HUES64 (cell line): ENCODE measurements around the gene MECR.

Experiments used
- H3K27ac ChIP-seq: 2 replicates; pipeline ENCODE4 v1.7.0; 2013; ENCODE audit warnings: low read depth, low read length, inconsistent platforms
- H3K27me3 ChIP-seq: 2 replicates; pipeline ENCODE4 v1.6.1; 2013; ENCODE audit warnings: mild to moderate bottlenecking, low read length; ENCODE audit not compliant: insufficient read depth
- H3K36me3 ChIP-seq: 2 replicates; pipeline ENCODE4 v1.6.1; 2013; ENCODE audit warnings: mild to moderate bottlenecking, low read length; ENCODE audit not compliant: insufficient read depth
- H3K4me1 ChIP-seq: 2 replicates; pipeline ENCODE4 v1.6.1; 2013; ENCODE audit warnings: mild to moderate bottlenecking, low read length, moderate library complexity; ENCODE audit not compliant: insufficient read depth
- H3K4me3 ChIP-seq: 2 replicates; pipeline ENCODE4 v1.5.1; 2013; ENCODE audit warnings: mild to moderate bottlenecking, low read length, moderate library complexity
- H3K9ac ChIP-seq: 2 replicates; pipeline ENCODE4 v1.6.1; 2013; ENCODE audit warnings: mild to moderate bottlenecking, low read depth, low read length
- H3K9me3 ChIP-seq: 2 replicates; pipeline ENCODE4 v1.6.1; 2013; ENCODE audit warnings: low read depth, low read length; ENCODE audit not compliant: insufficient read depth
- WGBS: fragments of 150-250, 120-280 bp; methylation state at CpG from one replicate; pipeline ENCODE4 v1.1.7; 2013; ENCODE audit warnings: missing lambda C conversion rate; 5-methylcytosine and 5-hydroxymethylcytosine counted together

Gene MECR

DNA sequence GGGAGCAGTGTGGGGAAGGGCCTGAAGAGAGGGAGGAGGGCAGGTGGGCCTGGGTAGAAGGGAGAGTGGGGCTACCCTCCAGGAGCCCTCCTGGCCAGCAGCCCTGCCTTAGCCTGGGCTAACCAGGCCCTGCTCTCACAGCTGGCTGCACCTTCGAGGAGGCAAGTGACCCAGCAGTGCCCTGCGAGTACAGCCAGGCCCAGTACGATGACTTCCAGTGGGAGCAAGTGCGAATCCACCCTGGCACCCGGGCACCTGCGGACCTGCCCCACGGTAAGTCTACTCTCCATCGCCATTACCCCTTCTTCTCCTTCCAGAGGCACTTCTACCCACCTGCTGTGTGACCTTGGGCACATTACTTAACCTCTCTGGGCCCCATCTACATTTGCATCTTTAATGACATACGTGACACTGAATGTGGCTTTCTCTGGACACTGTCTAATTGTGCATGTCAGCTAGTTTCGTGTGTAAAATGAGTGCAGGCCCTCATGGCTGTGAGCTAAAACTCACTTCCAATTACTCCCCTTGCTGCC is 24.5 kb upstream of the MECR start:
- H3K4me3 ChIP-seq = no peak overlapping the region
- H3K36me3 ChIP-seq = no peaks in the 10 kb centered on the region
- no peak overlapping the region for H3K27ac ChIP-seq
- 93% methylated on average over 10 of the region's 10 CpGs for WGBS
- H3K9me3 ChIP-seq = no peaks in the 10 kb centered on the region
- peaks cover 38% of the 10 kb centered on the region for H3K4me1 ChIP-seq
- no peak overlapping the region for H3K9ac ChIP-seq
- peaks cover 18% of the 10 kb centered on the region for H3K27me3 ChIP-seq

DNA sequence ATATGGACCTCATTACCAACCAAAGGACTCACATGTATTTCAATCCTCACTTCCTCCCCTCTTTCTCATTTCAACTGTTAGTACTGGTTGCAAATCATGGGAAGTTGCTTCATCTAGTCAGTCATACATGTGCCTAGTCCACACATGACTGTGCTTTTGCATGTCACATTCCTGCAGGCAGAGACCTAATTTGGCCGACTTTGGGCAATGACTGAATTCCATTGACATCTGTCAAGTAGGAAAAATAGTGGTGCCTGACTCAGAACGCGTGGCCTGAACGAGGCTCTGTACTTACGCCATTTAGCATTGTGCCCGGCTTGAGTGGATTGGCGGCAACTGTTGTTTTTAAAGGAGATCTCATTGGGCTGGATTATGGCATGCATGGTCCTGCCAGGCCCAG is 23.6 kb upstream of the MECR start:
- no peaks in the 10 kb centered on the region for H3K36me3 ChIP-seq
- no peak overlapping the region for H3K9ac ChIP-seq
- peaks cover 46% of the 10 kb centered on the region for H3K4me1 ChIP-seq
- no peaks in the 10 kb centered on the region for H3K9me3 ChIP-seq
- H3K4me3 ChIP-seq = no peak overlapping the region
- H3K27ac ChIP-seq = no peak overlapping the region
- H3K27me3 ChIP-seq = peaks cover 13% of the 10 kb centered on the region
- 94% methylated on average over 7 of the region's 7 CpGs for WGBS

DNA sequence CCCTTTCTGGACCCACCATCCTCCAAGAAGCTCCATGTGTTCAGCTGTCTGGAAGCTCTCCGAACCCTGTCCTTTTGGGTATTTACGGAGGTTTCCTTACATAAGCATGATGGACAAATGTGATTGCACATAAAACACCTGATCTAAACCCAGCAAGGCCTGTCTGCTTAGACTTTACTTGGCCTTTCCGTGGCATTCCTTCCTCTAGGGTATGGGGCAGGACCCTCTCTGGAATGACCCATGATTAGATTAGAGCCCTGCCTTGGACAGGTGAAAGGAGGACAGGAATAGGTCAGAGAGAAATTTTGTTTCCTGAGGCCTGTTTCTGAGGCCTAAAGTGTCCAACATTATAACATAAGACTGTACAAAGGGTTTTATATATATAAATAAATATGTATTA is 22.4 kb upstream of the MECR start:
- WGBS = 95% methylated on average over 3 of the region's 3 CpGs
- no peak overlapping the region for H3K4me3 ChIP-seq
- peaks cover 1% of the 10 kb centered on the region for H3K27me3 ChIP-seq
- H3K36me3 ChIP-seq = no peaks in the 10 kb centered on the region
- no peak overlapping the region for H3K9ac ChIP-seq
- H3K27ac ChIP-seq = no peak overlapping the region
- no peaks in the 10 kb centered on the region for H3K9me3 ChIP-seq
- H3K4me1 ChIP-seq = peaks cover 49% of the 10 kb centered on the region

DNA sequence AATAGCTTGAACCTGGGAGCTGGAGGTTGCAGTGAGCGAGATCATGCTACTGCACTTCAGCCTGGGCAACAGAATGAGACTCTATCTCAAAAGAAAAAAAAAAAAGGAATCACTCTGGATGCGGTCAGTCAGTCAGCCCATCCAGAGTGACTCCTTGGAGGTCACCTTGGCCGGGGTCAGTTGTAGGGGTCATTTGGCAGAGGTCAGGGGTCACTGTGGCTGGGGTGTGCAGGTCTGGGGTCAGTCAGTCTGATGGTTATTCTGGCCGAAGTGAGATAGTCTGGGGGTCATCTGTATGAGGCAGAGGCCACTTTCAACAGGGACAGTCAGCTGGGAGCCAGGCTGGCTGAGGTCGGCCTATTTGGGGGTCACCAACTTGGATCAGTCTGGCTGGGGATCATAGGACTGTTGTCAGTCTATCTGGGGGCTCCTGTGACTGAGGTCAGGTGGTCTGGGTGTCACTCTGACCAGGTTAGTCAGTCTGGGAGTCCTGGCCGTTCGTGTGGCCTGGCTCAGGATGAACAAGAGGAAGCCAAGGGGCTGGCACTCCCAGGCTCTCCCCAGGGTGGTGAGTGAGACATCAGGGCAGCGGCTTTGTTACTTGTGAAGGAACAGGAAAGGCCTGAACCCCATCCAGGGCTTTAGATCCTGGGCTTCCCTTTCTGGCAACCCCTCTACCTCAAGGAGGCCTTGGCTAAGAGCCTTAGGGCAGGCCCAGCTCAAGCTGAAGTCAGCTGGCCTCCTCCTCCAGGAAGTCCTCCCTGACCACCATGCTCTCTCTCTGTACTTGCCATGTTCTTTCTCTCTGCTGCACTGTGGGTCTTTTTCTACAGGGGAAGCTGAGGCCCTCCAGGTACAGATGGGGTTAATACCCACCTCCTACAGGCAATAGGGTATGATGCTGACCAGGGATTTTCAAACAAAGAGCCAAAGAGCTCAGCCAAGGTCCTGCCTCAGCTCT is 20.7 kb upstream of the MECR start:
- WGBS = 91% methylated on average over 8 of the region's 8 CpGs
- H3K36me3 ChIP-seq = no peaks in the 10 kb centered on the region
- H3K27me3 ChIP-seq = no peaks in the 10 kb centered on the region
- H3K4me3 ChIP-seq = no peak overlapping the region
- H3K4me1 ChIP-seq = peaks cover 37% of the 10 kb centered on the region
- H3K27ac ChIP-seq = no peak overlapping the region
- no peak overlapping the region for H3K9ac ChIP-seq
- H3K9me3 ChIP-seq = no peaks in the 10 kb centered on the region

DNA sequence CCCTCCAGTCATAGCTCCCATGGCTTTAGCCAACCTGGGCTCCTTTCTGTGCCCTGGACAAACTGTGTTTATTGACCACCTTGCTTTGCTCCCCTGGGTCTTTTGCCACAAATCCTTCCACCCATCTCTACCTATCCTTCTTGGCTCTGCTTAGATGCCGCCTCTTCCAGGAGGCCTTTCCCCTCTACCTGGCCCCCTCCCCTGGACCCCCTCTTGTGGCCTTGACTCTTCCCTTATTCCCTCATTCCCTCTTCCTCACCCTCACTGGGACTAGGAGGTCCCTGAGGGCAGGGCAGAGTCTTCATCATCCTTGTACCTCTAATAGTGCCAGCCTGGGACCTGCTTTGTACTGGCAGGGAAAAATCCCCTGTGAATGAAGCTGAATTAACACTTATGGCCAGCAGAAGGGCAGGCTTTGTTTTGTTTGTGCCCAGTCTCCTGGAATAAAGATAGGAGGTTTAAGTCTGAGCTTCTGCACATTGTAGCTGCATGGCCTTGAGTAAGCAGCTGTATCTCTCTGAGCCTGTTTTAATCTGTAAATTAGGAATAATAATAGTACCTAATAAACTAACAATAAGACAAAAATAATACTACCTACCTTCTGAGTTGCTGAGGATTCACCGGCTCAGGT is 19.3 kb upstream of the MECR start:
- Histone ChIP-seq H3K4me1 (peaks cover 28% of the 10 kb centered on the region), H3K9me3 (no peaks in the 10 kb centered on the region), H3K36me3 (no peaks in the 10 kb centered on the region), H3K27me3 (no peaks in the 10 kb centered on the region), H3K27ac (peak overlapping the region; percentile 76), H3K9ac (peak overlapping the region; percentile 41; the same call in 1 of the 2 replicates), H3K4me3 (no peak overlapping the region)
- 95% methylated on average over 2 of the region's 2 CpGs for WGBS

DNA sequence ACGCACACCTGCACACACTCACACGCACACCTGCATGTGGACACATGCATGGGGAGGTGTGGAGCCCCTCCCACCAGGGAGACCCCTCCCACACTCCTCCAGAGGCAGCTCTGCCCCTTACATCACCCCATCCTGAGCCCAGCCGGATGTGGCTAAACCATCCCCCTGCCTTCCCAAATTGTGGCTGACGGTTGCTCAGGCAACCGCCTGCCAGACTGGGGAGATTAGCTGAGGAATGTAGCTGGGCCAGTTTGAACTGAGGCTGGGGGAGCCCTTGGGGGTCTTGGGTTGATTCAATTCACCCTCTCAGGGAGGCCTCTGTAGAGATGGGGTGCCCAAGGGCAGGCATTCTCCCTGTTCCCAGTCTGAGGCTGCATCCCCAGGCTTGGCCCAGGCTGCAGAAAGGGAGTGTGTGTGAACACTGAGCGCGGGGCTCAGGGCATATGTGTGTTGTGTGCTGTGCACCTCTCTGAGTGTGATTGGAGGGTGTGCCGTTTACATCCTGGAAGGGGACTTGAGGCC is 18.5 kb upstream of the MECR start:
- peak overlapping the region; percentile 76 for H3K27ac ChIP-seq
- H3K27me3 ChIP-seq = no peaks in the 10 kb centered on the region
- H3K4me3 ChIP-seq = peak overlapping the region; percentile 26
- H3K9ac ChIP-seq = peak overlapping the region; percentile 41
- H3K4me1 ChIP-seq = peaks cover 28% of the 10 kb centered on the region
- H3K36me3 ChIP-seq = no peaks in the 10 kb centered on the region
- H3K9me3 ChIP-seq = no peaks in the 10 kb centered on the region
- 40% methylated on average over 8 of the region's 8 CpGs for WGBS

DNA sequence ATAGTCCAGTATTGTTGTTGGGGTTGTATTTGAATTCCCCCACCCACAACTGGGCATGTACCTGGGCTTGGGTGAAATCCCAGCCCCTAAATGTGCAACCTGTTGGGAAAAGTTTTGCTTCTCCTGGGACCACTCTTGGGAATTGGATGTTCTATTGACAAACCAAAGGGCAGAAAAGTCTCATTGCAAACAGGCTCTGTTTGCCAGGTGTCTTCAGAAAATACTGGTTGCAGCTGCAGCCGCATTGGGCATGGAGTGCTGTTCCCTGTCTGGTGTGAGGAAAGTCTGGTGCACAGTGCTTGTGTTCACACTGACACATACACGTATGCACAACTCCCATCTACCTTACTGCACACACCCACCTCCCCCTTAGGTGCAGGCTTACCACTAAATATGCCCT is 17.7 kb upstream of the MECR start:
- WGBS = 90% methylated on average over 2 of the region's 2 CpGs
- Histone ChIP-seq H3K4me3 (no peak overlapping the region), H3K9me3 (no peaks in the 10 kb centered on the region), H3K27ac (peak overlapping the region; percentile 50; the same call in 1 of the 2 replicates), H3K4me1 (peaks cover 28% of the 10 kb centered on the region), H3K9ac (no peak overlapping the region), H3K36me3 (no peaks in the 10 kb centered on the region), H3K27me3 (no peaks in the 10 kb centered on the region)

DNA sequence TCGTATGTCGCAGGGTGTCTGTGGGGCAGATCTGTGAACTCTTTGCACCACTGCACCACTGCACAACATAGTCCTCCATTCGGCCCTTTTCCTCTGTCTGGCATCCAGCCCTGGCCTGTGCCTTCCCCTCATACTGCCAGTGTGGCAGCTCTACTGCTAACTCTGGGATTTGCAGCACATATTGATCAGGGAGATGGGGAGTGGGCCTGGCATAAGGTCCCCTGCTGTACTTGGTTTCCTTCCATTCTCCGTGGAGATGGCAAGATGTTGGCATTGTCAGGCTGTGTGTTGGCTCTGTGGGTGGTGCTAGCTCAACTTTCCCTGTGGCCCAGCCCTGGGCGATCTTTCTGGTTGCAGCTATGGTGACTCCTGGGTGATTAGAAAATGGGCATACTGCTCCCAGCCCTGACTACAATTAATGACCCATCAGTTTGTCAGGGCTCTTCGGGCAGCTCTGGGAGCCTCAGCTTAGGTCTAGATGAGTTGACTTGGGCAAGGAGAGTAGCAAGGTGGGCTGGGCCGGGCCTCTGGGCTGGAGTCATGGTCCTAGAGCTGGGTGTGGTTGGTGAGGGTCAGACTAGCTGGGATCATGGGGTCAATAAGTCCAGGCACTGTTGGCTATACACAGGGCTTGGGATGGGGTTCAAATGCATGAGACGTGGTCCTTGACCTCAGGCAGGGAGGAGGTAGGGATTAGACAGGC is 17.0 kb upstream of the MECR start:
- no peaks in the 10 kb centered on the region for H3K36me3 ChIP-seq
- no peak overlapping the region for H3K27ac ChIP-seq
- no peak overlapping the region for H3K9ac ChIP-seq
- H3K9me3 ChIP-seq = no peaks in the 10 kb centered on the region
- no peak overlapping the region for H3K4me3 ChIP-seq
- WGBS = 92% methylated on average over 8 of the region's 8 CpGs
- no peaks in the 10 kb centered on the region for H3K27me3 ChIP-seq
- peaks cover 28% of the 10 kb centered on the region for H3K4me1 ChIP-seq

DNA sequence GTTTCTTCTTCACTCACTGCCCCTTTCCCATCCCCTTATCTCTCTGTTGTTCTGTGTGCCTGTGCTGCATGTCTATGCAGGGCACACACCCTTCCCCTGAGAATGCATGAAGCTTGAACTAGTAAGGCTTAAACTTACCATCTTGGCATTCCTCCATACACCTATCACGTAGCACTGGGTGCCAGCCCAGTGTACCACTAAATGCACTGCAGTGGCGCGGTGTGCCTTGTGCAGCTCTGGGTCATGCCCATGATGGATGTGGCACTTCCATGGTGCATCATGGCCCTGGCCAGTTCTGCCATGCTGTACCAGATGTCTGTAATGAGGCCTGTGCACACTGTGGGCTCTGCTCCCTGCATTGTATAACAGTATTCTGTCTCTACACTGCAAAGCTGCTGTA is 16.3 kb upstream of the MECR start:
- WGBS = 94% methylated on average over 3 of the region's 3 CpGs
- no peaks in the 10 kb centered on the region for H3K36me3 ChIP-seq
- H3K9ac ChIP-seq = no peak overlapping the region
- H3K4me3 ChIP-seq = no peak overlapping the region
- no peak overlapping the region for H3K27ac ChIP-seq
- H3K27me3 ChIP-seq = no peaks in the 10 kb centered on the region
- H3K9me3 ChIP-seq = no peaks in the 10 kb centered on the region
- peaks cover 28% of the 10 kb centered on the region for H3K4me1 ChIP-seq

DNA sequence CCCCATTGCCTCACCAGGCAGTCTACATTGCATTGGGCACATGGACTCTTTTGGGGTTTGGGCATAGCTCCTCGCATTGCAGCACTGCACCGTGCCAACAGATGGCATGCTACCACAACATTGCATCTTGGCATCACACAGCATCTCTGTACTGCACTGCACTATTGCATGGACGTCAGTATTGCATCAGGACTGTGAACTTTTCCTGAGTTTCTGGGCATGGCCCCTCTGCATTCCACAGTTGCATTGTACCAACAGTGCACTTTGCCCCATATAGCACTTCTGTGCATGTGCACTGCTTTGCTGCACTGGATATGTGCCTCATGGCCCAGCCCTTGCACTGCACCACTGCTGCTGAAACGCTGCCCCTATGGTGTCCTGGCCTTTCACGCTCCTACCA is 15.1 kb upstream of the MECR start:
- H3K9ac ChIP-seq = no peak overlapping the region
- H3K9me3 ChIP-seq = no peaks in the 10 kb centered on the region
- H3K4me3 ChIP-seq = no peak overlapping the region
- H3K27ac ChIP-seq = no peak overlapping the region
- peaks cover 26% of the 10 kb centered on the region for H3K4me1 ChIP-seq
- no peaks in the 10 kb centered on the region for H3K36me3 ChIP-seq
- H3K27me3 ChIP-seq = no peaks in the 10 kb centered on the region
- 83% methylated on average over 5 of the region's 5 CpGs for WGBS

DNA sequence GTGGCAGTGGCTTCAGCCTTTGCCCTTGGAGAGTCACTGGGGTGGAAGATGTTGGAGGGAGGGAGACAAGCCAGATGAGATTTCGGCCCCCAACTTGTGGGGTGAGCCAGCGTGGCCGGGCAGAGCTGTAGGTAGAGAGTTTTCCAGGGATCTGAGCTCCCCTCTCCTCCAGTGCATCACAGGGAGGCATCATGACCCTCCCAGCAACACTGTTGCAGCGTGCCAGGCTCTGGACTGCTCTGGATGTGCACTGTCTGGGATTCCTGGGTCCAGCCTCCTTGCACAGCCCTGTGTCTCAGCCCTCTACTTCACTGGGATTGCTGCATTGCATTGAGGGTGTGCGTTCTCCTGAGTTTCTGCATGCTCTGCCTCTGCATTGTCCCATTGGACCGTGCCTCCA is 14.5 kb upstream of the MECR start:
- H3K9me3 ChIP-seq = no peaks in the 10 kb centered on the region
- H3K27ac ChIP-seq = no peak overlapping the region
- no peaks in the 10 kb centered on the region for H3K36me3 ChIP-seq
- H3K4me3 ChIP-seq = no peak overlapping the region
- H3K4me1 ChIP-seq = peaks cover 20% of the 10 kb centered on the region
- no peaks in the 10 kb centered on the region for H3K27me3 ChIP-seq
- no peak overlapping the region for H3K9ac ChIP-seq
- WGBS = 83% methylated on average over 6 of the region's 6 CpGs
